ENCODE data around the gene JARID2.

Gene JARID2

GRCh38 chr6:15256538-15257271 lies 10.8 kb downstream of the JARID2 start:
- Histone ChIP-seq H3K9me3 (replicated peaks; ENCODE audit: insufficient read depth, low read length) (no peaks in the 10 kb centered on the region), H3K4me3 (ENCODE audit: low read length) (peak overlapping the region; percentile 22), H3K4me2 (ENCODE audit: low read depth, low read length) (peak overlapping the region; percentile 90), H3K4me1 (ENCODE audit: low read length) (peaks cover 65% of the 10 kb centered on the region), H2AFZ (ENCODE audit: low read length) (no peak overlapping the region), H3F3A (ENCODE audit: insufficient read depth, low read length) (peaks cover 23% of the 10 kb centered on the region), H3K79me2 (ENCODE audit: low read length) (peaks cover 92% of the 10 kb centered on the region), H4K20me1 (ENCODE audit: insufficient read depth, low read length) (no peaks in the 10 kb centered on the region), H3K36me3 (replicated peaks; ENCODE audit: insufficient read depth, low read length) (peaks cover 3% of the 10 kb centered on the region; the same call in 1 of the 2 replicates), H3K9me2 (replicated peaks; ENCODE audit: insufficient read depth, low read length) (no peaks in the 10 kb centered on the region), H3K27ac (ENCODE audit: low read length) (peak overlapping the region; percentile 78), H3K9ac (ENCODE audit: low read length) (peak overlapping the region; percentile 49), H3K27me3 (replicated peaks; ENCODE audit: insufficient read depth, low read length) (no peaks in the 10 kb centered on the region)
- TF ChIP-seq CTCF (IDR thresholded peaks at IDR 0.05; ENCODE audit: low read length) (no peak), EZH2 (optimal IDR thresholded peaks at IDR 0.05; ENCODE audit: low read depth, low read length) (no peak)
- no peak for DNase-seq

- Histone ChIP-seq H3K4me3 (ENCODE audit: low read length) (peak overlapping the region; percentile 22), H3K79me2 (ENCODE audit: low read length) (peaks cover 92% of the 10 kb centered on the region), H3K9me3 (replicated peaks; ENCODE audit: insufficient read depth, low read length) (no peaks in the 10 kb centered on the region), H2AFZ (ENCODE audit: low read length) (no peak overlapping the region), H3K9ac (ENCODE audit: low read length) (peak overlapping the region; percentile 49; the same call in 1 of the 2 replicates), H3K27me3 (replicated peaks; ENCODE audit: insufficient read depth, low read length) (no peaks in the 10 kb centered on the region), H3K4me1 (ENCODE audit: low read length) (peaks cover 60% of the 10 kb centered on the region), H3K9me2 (replicated peaks; ENCODE audit: insufficient read depth, low read length) (no peaks in the 10 kb centered on the region), H3F3A (ENCODE audit: insufficient read depth, low read length) (peaks cover 23% of the 10 kb centered on the region), H3K36me3 (replicated peaks; ENCODE audit: insufficient read depth, low read length) (peaks cover 3% of the 10 kb centered on the region; the same call in 1 of the 2 replicates), H3K27ac (ENCODE audit: low read length) (peak overlapping the region; percentile 78; the same call in 1 of the 2 replicates), H3K4me2 (ENCODE audit: low read depth, low read length) (peak overlapping the region; percentile 90), H4K20me1 (ENCODE audit: insufficient read depth, low read length) (no peaks in the 10 kb centered on the region)
- DNase-seq = no peak
- TF ChIP-seq EZH2 (optimal IDR thresholded peaks at IDR 0.05; ENCODE audit: low read depth, low read length) (no peak), EZH2phosphoT487 (IDR thresholded peaks at IDR 0.05; ENCODE audit: low read length) (no peak), CTCF (IDR thresholded peaks at IDR 0.05; ENCODE audit: low read length) (no peak)
Observed at GRCh38 chr6:15257357-15258132, 11.7 kb downstream of the JARID2 start.

- Histone ChIP-seq H3K4me2 (ENCODE audit: low read depth, low read length) (no peak overlapping the region), H3K4me3 (ENCODE audit: low read length) (no peak overlapping the region), H3K9me2 (replicated peaks; ENCODE audit: insufficient read depth, low read length) (no peaks in the 10 kb centered on the region), H3K4me1 (ENCODE audit: low read length) (peaks cover 56% of the 10 kb centered on the region), H3K27ac (ENCODE audit: low read length) (no peak overlapping the region), H3K36me3 (replicated peaks; ENCODE audit: insufficient read depth, low read length) (no peaks in the 10 kb centered on the region), H3K79me2 (ENCODE audit: low read length) (peaks cover 92% of the 10 kb centered on the region), H2AFZ (ENCODE audit: low read length) (no peak overlapping the region), H4K20me1 (ENCODE audit: insufficient read depth, low read length) (no peaks in the 10 kb centered on the region; the same call in 1 of the 2 replicates), H3K9ac (ENCODE audit: low read length) (no peak overlapping the region), H3K27me3 (replicated peaks; ENCODE audit: insufficient read depth, low read length) (no peaks in the 10 kb centered on the region), H3F3A (ENCODE audit: insufficient read depth, low read length) (peaks cover 24% of the 10 kb centered on the region), H3K9me3 (replicated peaks; ENCODE audit: insufficient read depth, low read length) (no peaks in the 10 kb centered on the region)
- DNase-seq = no peak
- no peak for TF ChIP-seq CTCF (IDR thresholded peaks at IDR 0.05; ENCODE audit: low read length)
- TF ChIP-seq EZH2phosphoT487 (IDR thresholded peaks at IDR 0.05; ENCODE audit: low read length) = no peak
- no peak for TF ChIP-seq EZH2 (optimal IDR thresholded peaks at IDR 0.05; ENCODE audit: low read depth, low read length)
Observed at GRCh38 chr6:15259766-15260098, 13.9 kb downstream of the JARID2 start.
